22Rv1 (cell line): ENCODE data around the gene NELFE.

Experiments
- ZFX ChIP-seq: fragments of 450-650 bp; IDR thresholded peaks from 2 replicates; pipeline ENCODE4 v1.6.1; 2017; ENCODE audit warnings: antibody characterized with exemption, borderline replicate concordance
- TF ChIP-seq, protein P1 (sequence below): fragments of 450-650 bp; IDR thresholded peaks from 2 replicates; pipeline ENCODE4 v1.5.1; 2017; ENCODE audit warnings: mild to moderate bottlenecking

DNA sequence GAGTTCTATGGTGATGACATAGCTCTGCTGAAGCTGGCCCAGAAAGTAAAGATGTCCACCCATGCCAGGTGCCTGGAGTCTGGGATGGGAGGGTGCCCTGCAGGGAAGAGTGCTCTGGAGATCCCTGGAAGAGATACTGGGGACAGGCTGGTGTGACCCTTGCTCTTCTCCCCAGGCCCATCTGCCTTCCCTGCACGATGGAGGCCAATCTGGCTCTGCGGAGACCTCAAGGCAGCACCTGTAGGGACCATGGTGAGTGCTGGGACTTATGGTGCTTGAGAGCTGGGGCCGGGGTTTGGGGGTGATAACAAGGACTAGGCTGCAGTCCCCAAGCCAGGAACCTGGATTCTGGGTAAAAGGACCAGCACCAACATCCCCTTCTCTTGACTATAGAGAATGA lies 15.0 kb downstream of the NELFE start:
- TF ChIP-seq, protein P1, sequence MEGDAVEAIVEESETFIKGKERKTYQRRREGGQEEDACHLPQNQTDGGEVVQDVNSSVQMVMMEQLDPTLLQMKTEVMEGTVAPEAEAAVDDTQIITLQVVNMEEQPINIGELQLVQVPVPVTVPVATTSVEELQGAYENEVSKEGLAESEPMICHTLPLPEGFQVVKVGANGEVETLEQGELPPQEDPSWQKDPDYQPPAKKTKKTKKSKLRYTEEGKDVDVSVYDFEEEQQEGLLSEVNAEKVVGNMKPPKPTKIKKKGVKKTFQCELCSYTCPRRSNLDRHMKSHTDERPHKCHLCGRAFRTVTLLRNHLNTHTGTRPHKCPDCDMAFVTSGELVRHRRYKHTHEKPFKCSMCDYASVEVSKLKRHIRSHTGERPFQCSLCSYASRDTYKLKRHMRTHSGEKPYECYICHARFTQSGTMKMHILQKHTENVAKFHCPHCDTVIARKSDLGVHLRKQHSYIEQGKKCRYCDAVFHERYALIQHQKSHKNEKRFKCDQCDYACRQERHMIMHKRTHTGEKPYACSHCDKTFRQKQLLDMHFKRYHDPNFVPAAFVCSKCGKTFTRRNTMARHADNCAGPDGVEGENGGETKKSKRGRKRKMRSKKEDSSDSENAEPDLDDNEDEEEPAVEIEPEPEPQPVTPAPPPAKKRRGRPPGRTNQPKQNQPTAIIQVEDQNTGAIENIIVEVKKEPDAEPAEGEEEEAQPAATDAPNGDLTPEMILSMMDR = no peak
- TF ChIP-seq ZFX = no peak
